HG03442 (cell line): ENCODE results near the gene SLC24A3.

Experiments used
- ATAC-seq: cut with Tn5 transposase; IDR thresholded peaks from one replicate; pipeline ENCODE4 v1.9.1; 2021; ENCODE audit warnings: mild to moderate bottlenecking, moderate library complexity; ENCODE audit not compliant: unreplicated experiment

Gene SLC24A3

GRCh38 chr20:19301142-19301541, 88.7 kb downstream of the SLC24A3 start:
- no peak for ATAC-seq

GRCh38 chr20:19301843-19302242, 89.4 kb downstream of the SLC24A3 start:
- no peak for ATAC-seq

GRCh38 chr20:19302714-19303113, 90.3 kb downstream of the SLC24A3 start:
- ATAC-seq, result no peak

- ATAC-seq, result no peak
These were observed 91.9 kb downstream of the SLC24A3 start for GRCh38 chr20:19304389-19304788.

- no peak for ATAC-seq
These were observed 92.5 kb downstream of the SLC24A3 start for GRCh38 chr20:19304886-19305415.

- ATAC-seq, result no peak
These were observed 95.7 kb downstream of the SLC24A3 start for GRCh38 chr20:19308146-19308545.

GRCh38 chr20:19310541-19310940, 98.1 kb downstream of the SLC24A3 start:
- no peak for ATAC-seq

GRCh38 chr20:19313342-19314069, 101.1 kb downstream of the SLC24A3 start:
- ATAC-seq, result no peak

GRCh38 chr20:19314621-19315020, 102.2 kb downstream of the SLC24A3 start:
- no peak for ATAC-seq

- peak; percentile 47 for ATAC-seq
These were observed 105.0 kb downstream of the SLC24A3 start for GRCh38 chr20:19317237-19318069.

- ATAC-seq, result no peak
These were observed 106.2 kb downstream of the SLC24A3 start for GRCh38 chr20:19318610-19319009.

- ATAC-seq, result no peak
These were observed 107.6 kb downstream of the SLC24A3 start for GRCh38 chr20:19320005-19320404.

- no peak for ATAC-seq
These were observed 108.7 kb downstream of the SLC24A3 start for GRCh38 chr20:19321176-19321575.

GRCh38 chr20:19322061-19322985, 109.9 kb downstream of the SLC24A3 start:
- no peak for ATAC-seq

GRCh38 chr20:19327401-19327800, 115.0 kb downstream of the SLC24A3 start:
- no peak for ATAC-seq

GRCh38 chr20:19328676-19329075, 116.2 kb downstream of the SLC24A3 start:
- no peak for ATAC-seq

- no peak for ATAC-seq
These were observed 117.6 kb downstream of the SLC24A3 start for GRCh38 chr20:19330038-19330437.

- ATAC-seq, result no peak
These were observed 118.3 kb downstream of the SLC24A3 start for GRCh38 chr20:19330731-19331130.

- no peak for ATAC-seq
These were observed 121.1 kb downstream of the SLC24A3 start for GRCh38 chr20:19333563-19333962.

GRCh38 chr20:19335341-19335740, 122.9 kb downstream of the SLC24A3 start:
- no peak for ATAC-seq

GRCh38 chr20:19335916-19336315, 123.5 kb downstream of the SLC24A3 start:
- ATAC-seq, result no peak
